Glomerular endothelial cell (primary cell): ENCODE measurements around the gene GPR85. TPM values are rescaled to one million over a fixed set of nuclear protein-coding genes. Genes with fewer than 3 reads are reported as not detected.
"Not testable (repeated sequence)": the region's sequence is repeated elsewhere in the genome, so short reads cannot be mapped to it uniquely, and the experiment has no call there.

Experiments used
- DNase-seq: peaks from one replicate; pipeline ENCODE4 v3.0.0-alpha.2; 2011; ENCODE audit warnings: low read depth, low spot score; ENCODE audit errors: extremely low read depth
- total RNA-seq: library from RNA; depleted of rRNA; stranded (reverse); fragments of >200 nt; gene quantifications from 2 replicates; pipeline ENCODE4 v1.2.3, GENCODE V29; 2015

Gene GPR85
- total RNA-seq, 1 donor from 2014 or later, result 2.6 TPM

GRCh38 chr7:113084496-113085172 lies 2.0 kb downstream of the GPR85 start:
- no peak for DNase-seq

- DNase-seq, result no peak
Observed at GRCh38 chr7:113083816-113084495, 2.7 kb downstream of the GPR85 start.

GRCh38 chr7:113083132-113083815 lies 3.4 kb downstream of the GPR85 start:
- DNase-seq, result no peak

- DNase-seq, result no peak
Observed at GRCh38 chr7:113078331-113078730, 8.3 kb downstream of the GPR85 start.

- no peak for DNase-seq
Observed at GRCh38 chr7:113076703-113077102, 9.9 kb downstream of the GPR85 start.

GRCh38 chr7:113071465-113071864 lies 15.2 kb downstream of the GPR85 start:
- no peak for DNase-seq

- no peak for DNase-seq
Observed at GRCh38 chr7:113062499-113062898, 24.1 kb downstream of the GPR85 start.

- DNase-seq, result no peak
Observed at GRCh38 chr7:113060100-113060499, 26.5 kb downstream of the GPR85 start.

GRCh38 chr7:113054938-113055337 lies 31.7 kb downstream of the GPR85 start:
- DNase-seq, result no peak

GRCh38 chr7:113054272-113054671 lies 32.4 kb downstream of the GPR85 start:
- not testable (repeated sequence) for DNase-seq

- DNase-seq, result not testable (repeated sequence)
Observed at GRCh38 chr7:113049221-113049620, 37.4 kb downstream of the GPR85 start.

- no peak for DNase-seq
Observed at GRCh38 chr7:113046453-113046852, 40.2 kb downstream of the GPR85 start.

GRCh38 chr7:113045379-113045778 lies 41.2 kb downstream of the GPR85 start:
- no peak for DNase-seq

GRCh38 chr7:113044394-113044793 lies 42.2 kb downstream of the GPR85 start:
- DNase-seq, result no peak

- DNase-seq, result no peak
Observed at GRCh38 chr7:113040849-113041248, 45.8 kb downstream of the GPR85 start.

- no peak for DNase-seq
Observed at GRCh38 chr7:113033959-113034358, 52.7 kb downstream of the GPR85 start.

Other genes starting within 250 kb of the GPR85 start
- 52.9 and 61.0 TPM in 2 replicates for gene SMIM30, start 31.7 kb upstream of the GPR85 start, total RNA-seq